Activated CD4-positive, alpha-beta T cell treated with anti-CD3 and anti-CD28 coated beads, Interleukin-2, amount 50 U/mL, for 48 hours (primary cell): Measurements from ENCODE around the gene FBXW12.

ENCODE experiments used
- DNase-seq, 2 experiments: peaks; one replicate each; pipeline ENCODE4 v3.0.0-alpha.2; 2020

The FBXW12 gene

DNA sequence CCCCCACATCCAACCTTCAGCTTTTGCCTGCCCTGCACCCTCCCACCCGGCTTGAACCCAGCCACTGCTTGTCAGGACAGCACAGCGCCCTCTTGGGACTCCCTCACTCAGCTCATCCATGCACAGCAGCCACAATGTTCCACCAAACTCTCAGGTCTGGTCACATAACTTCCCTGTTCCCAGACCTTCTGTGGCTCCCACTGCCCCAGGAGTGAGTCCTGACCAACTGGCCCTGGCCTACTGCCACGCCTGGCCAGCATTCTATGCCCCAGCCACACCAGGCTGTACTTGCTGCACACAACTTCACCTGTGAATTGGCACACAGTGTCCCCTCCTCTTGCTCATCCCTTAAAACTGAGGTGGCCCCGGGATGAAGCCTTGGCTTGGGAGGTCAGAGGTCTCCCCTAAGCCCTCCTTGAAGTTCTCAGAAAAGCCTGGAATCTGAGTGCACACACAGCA is 36.8 kb downstream of the FBXW12 start:
- no peak for DNase-seq

DNA sequence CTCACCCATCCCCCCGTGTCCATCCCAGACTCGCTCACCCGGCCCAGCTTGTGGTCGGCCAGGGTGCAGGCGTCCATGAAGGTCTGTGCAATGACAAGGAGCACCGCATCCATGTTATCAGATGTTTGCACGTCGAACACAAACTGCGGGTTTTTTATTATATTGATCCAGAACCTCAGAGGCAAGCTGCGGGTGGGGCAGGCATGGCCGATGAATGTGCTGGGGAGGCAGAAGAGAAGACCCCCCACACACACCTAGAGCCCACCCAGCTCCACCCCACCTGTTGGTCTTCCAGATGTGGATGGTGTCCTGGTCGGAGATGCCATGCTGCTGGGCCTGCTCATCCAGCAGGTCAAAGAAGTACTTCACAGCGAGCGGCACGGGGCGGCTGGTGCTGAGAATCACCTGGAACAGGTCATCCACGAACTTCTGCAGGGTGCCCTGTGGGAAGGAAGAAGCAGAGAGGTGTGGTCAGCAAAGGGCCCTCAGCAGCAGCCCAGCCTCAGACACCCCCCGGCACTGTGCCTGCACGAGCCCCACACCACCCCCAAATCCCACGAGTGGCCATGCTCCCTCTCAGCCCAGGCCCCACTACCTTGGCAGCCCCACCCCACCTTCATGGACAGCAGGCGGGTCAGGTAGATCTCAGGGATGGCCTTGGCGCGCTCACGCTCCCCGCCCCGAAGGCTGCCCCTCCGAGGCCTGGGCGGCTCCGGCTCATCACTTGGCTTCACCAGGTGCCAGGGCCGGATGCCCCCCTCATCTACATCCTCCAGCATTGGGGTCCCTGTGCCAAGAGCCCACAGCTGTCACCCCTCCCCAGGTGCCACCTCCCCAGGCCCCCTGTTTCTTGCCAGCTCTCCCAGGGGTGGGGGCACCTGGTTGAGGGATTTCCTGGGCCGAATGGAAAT is 37.5 kb downstream of the FBXW12 start:
- DNase-seq, result no peak

DNA sequence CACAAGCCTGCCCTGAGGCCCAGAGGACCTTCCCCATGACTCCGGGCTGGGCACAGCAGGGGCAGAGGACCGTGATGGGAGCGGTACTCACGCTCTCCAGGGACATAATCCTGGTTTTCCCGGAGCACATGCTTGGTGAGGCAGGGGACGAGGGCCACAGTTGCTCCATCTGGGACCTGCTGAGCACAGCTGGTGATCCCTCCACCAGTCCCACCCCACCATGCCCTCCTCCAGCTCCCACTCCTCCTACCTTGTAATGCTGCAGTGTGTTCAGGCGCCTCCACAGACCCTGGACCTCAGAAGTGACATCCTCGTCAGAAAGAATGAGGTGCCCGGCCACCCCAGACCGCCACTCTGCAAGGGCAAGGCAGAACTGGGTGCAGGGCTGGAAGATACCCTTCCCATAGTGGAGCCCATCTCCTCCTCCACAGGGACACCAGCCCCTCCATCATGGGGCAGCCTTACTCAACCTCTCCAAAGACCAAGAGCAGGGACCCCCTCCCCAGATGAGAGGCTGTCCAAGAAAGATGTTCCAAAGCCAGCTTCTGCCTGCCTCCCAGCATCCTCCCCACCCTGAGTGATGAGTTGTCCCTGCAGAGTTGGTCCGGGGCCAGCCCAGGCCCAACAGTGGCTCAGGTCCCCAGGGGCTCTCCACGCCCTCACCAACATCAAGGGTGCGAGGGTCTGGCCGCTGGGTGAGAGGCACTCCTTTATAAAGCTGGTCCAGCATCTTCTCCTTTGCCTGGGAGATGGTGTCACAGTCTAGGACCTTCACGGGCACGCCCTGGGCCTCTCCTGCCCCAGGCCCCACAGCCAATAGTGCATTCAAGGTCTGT is 38.4 kb downstream of the FBXW12 start:
- no peak for DNase-seq

GRCh38 chr3:48411041-48411588 is 39.1 kb downstream of the FBXW12 start:
- no peak for DNase-seq

GRCh38 chr3:48411606-48412374 is 39.8 kb downstream of the FBXW12 start:
- DNase-seq, result no peak

DNA sequence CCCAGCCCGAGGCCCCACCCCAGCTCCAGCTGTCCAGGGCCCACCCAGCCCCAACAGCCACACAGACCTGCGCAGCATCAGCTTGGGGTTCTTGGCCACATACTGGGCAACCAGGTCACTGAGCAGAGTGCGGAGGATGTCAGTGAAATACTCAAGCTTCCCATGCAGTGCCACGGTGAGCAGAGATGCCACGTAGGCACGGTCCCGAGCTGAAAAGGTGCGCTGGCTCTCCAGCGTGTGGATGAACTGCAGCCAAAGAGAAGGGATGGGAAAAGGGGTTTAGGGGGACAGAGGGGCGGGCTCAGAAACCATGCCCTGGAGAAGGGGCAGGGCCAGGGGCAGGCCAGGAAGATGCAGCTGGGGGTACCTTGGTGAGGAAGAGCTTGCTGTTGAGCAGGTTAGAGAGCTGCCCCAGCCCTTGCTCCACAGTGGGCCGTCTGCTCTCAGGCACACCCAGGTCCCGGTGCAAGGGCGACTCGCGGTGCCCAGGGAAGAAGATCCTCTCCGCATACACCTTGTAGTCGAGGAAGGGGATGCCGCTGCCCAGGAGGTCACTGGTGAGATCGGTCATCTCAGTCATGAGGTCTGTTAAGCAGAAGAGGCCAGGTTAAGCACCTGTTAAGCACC is 40.5 kb downstream of the FBXW12 start:
- DNase-seq, result no peak

DNA sequence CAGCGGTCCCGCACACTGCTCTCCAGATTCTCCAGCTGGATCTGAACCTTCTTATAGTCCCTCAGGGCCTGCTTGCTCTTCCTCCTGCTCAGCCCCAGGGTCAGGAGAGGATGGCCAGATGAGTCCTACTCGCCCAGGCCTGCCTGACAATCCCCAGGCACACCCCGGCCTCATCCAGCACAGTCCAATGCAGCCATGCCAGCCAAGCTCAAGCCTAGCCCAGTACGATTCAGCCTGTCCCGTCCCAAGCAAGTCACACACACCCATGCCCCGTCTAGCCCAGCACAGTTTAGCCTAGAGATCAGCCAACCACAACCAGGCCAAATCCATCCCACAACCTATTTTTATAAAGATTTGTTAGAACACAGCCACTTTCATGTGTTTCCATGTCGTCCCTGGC is 41.1 kb downstream of the FBXW12 start:
- DNase-seq, result no peak

DNA sequence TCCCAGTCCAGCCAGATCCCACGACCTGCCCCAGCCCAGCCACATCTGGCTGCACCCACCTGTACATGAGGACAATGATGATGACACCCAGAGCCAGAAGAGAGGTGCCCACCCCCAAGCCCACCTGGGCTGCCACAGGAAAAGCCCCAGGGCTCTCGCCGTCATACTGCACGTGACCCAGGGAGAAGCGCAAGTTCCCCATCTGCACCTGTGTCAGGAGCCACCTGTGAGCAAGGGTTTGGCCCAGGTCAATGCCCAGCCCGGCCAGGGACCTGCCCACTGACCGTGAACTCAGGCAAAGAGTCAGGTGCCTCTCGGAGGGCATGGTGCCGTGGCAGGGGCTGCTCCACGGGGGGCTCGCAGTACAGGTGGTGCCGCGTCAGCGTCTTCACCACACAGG is 41.6 kb downstream of the FBXW12 start:
- DNase-seq, result no peak

GRCh38 chr3:48414376-48415250 is 42.6 kb downstream of the FBXW12 start:
- DNase-seq, result no peak

- no peak for DNase-seq
These were observed 43.4 kb downstream of the FBXW12 start for GRCh38 chr3:48415251-48415953.

- no peak for DNase-seq
These were observed 44.1 kb downstream of the FBXW12 start for GRCh38 chr3:48416091-48416505.

DNA sequence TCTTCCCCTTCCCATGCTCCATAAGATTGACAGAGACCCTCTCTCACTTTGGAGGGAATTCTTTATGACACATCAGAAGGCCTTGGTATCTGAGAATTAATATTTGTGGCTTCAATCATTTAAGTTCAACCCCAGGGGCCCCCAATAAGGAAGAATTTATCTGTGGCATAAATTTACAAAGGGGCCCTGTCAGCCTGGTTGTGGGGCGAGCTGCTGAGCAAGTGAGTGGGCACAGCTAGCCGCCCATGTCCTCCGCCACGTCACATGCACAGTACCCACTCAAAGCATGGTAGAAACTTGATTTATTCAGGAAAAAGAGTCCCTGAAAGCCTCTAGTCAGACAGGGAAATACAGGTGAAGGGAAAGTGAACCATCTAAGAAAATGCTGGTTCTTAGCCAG is 44.5 kb downstream of the FBXW12 start:
- DNase-seq, result no peak

DNA sequence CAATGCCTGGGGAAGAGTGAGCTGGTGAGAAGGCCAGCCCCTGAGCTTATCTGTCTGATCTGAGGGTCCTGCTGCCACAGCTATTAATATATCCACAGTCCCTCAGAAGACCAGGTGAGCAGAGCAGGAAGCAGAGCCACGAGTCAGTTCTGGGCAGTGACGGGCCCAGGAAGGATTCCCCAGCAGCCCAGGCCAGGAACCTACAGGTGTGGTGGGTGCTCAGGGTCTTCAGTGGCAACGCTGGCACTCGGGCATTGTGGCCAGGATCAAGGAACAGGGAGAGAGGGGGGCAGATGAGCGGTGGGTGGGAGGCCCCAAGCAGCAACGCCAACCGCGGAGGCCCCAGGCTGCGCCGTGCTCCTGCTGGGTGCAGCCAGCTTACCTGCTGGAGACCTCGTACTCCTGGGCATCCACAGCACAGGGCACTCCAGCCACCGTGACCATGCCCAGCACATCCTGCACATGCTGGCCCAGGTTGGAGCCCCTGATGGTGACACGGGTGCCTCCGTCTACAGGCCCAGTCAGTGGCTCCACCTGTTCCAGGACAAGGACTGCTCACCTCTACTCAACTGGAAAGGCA is 45.6 kb downstream of the FBXW12 start:
- no peak for DNase-seq

DNA sequence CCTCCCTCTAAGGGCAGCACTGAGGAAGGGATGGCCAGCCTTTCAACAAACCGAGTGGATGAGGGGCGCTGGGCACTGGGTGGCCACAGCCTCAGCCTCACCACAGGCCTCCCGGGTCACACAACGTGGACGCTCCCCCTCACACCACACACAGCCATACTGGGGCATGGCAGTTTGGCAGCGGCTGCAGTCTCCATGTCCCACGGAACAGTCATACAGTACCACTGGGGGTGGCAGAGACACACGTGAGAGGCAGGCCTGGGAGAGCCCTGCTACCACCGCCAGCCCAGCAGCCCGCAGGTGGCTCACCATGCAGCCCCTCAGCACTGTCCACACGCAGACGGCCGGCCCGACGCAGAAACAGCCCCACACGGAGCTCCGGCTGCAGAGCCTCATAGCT is 46.1 kb downstream of the FBXW12 start:
- DNase-seq, result no peak

- no peak for DNase-seq
These were observed 46.6 kb downstream of the FBXW12 start for GRCh38 chr3:48418651-48419050.

GRCh38 chr3:48419149-48419548 is 47.1 kb downstream of the FBXW12 start:
- no peak for DNase-seq

DNA sequence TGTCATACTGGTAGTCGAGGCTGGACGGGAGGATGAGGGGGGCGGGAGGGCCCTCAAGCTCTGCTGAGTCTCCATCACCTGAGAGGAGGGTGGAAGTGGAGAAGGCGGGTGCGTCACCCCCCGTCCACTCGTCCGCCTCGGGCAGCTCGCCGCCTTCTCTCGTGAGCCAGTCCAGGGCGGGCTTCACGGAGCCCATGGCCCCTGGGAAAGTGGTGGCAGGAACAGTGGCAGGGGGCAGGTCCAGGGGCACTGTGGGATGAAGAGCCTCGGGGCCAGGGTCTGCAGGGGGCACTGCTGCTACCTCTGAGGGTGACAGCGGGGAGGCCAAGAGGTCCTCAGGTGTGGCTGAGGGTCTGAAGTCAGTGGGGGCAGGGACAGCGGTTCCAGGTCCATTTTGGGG is 47.6 kb downstream of the FBXW12 start:
- no peak for DNase-seq

DNA sequence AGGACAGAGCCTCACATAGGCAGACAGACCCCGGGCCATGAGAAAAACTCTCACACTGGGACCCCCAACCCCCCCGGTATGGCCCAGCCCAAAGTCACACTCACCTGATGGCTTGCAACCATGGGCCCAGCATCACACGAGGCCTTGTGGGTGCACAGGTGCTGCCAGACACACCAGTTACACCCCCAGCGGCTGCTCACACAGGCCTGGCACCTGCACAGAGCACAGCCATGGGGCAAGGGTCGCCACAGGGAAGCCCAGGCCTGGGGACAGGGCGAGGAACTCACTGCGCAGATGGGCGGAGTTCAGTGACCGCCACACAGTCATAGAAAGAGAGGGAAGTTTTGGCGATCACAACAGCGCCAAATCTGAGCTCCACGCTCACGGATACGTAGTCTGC is 48.5 kb downstream of the FBXW12 start:
- DNase-seq, result no peak

DNA sequence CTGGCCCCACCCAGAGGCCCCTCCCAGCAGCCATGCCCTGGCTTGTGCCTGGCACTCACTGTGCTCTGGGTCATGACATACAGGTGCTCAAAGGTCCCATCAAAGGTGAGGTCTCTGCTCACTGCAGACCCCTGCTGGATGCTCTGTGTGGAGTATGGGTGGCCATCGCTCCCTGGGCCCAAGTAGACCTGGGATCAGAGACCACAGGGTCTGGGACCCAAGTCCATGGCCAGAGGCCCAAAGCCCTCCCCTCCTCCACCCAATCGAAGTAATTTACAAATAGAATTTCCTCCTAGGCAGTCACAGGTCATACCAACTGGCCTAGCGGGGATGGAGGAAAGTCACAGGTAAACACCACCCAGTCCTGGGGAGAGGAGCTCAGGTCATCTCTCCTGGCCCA is 50.3 kb downstream of the FBXW12 start:
- DNase-seq, result no peak

GRCh38 chr3:48422681-48423080 is 50.7 kb downstream of the FBXW12 start:
- DNase-seq, result no peak
